OCI-LY3 (cell line): Measurements from ENCODE around the gene TAS2R50.

Experiments used
- H2AFZ ChIP-seq: fragments of 200-600, 300-600 bp; shearing (Covaris generic); 2 replicates; pipeline ENCODE4 v1.6.0; 2014; ENCODE audit warnings: antibody characterized with exemption, low read depth, low read length
- H3K27ac ChIP-seq: fragments of 200-600, 300-600 bp; sonication (generic); 2 replicates; pipeline ENCODE4 v1.5.1; 2014; ENCODE audit warnings: mild to moderate bottlenecking, low read length, moderate library complexity, mixed read lengths
- H3K27me3 ChIP-seq: fragments of 200-600, 300-600 bp; sonication (generic); 2 replicates; pipeline ENCODE4 v1.6.1; 2014; ENCODE audit warnings: low read depth, low read length, mixed read lengths
- H3K36me3 ChIP-seq: fragments of 200-600, 300-600 bp; sonication (generic); replicated peaks from 2 replicates; pipeline ENCODE3; 2014; ENCODE audit warnings: low read depth, low read length, mixed read lengths
- H3K4me1 ChIP-seq: fragments of 300-600, 200-600 bp; sonication (generic); 2 replicates; pipeline ENCODE4 v1.6.1; 2014; ENCODE audit warnings: low read length, mixed read lengths
- H3K4me2 ChIP-seq: fragments of 200-600, 300-600 bp; sonication (generic); 2 replicates; pipeline ENCODE4 v1.6.1; 2014; ENCODE audit warnings: low read length, mixed read lengths
- H3K4me3 ChIP-seq: fragments of 300-600, 200-600 bp; sonication (generic); 2 replicates; pipeline ENCODE4 v1.5.1; 2014; ENCODE audit warnings: antibody characterized with exemption, mild to moderate bottlenecking, low read length, moderate library complexity
- H3K79me2 ChIP-seq: fragments of 300-600, 200-600 bp; shearing (Covaris generic); 2 replicates; pipeline ENCODE4 v1.6.1; 2014; ENCODE audit warnings: mild to moderate bottlenecking, low read length, mixed read lengths
- H3K9ac ChIP-seq: fragments of 300-600, 200-600 bp; shearing (Covaris generic); 2 replicates; pipeline ENCODE4 v1.6.0; 2014; ENCODE audit warnings: mild to moderate bottlenecking, low read length, moderate library complexity
- H3K9me3 ChIP-seq: fragments of 200-600, 300-600 bp; shearing (Covaris generic); 2 replicates; pipeline ENCODE4 v1.6.1; 2014; ENCODE audit warnings: low read length, mixed read lengths; ENCODE audit not compliant: insufficient read depth
- H4K20me1 ChIP-seq: fragments of 200-600, 300-600 bp; sonication (generic); 2 replicates; pipeline ENCODE4 v1.6.1; 2016; ENCODE audit warnings: low read length, mixed read lengths; ENCODE audit not compliant: insufficient read depth
- CTCF ChIP-seq: fragments of 200-600, 300-600 bp; sonication (generic); IDR thresholded peaks from 2 replicates; pipeline ENCODE4 v1.5.1; 2014; ENCODE audit warnings: antibody characterized with exemption, low read length, low read depth
- EZH2phosphoT487 ChIP-seq: fragments of 200-600 bp; shearing (Covaris generic); IDR thresholded peaks from 2 replicates; pipeline ENCODE4 v1.6.1; 2018; ENCODE audit warnings: antibody characterized with exemption, mixed run types, low read depth

TAS2R50 gene

GRCh38 chr12:10966314-10966713, 20.4 kb downstream of the TAS2R50 start:
- H3K9me3 ChIP-seq, result no peaks in the 10 kb centered on the region
- H3K79me2 ChIP-seq, result no peaks in the 10 kb centered on the region
- H3K27me3 ChIP-seq, result no peaks in the 10 kb centered on the region
- no peak overlapping the region for H3K4me2 ChIP-seq
- no peaks in the 10 kb centered on the region for H4K20me1 ChIP-seq
- H2AFZ ChIP-seq, result no peak overlapping the region
- H3K36me3 ChIP-seq, result no peaks in the 10 kb centered on the region
- TF ChIP-seq CTCF (no peak), EZH2phosphoT487 (no peak)
- no peak overlapping the region for H3K27ac ChIP-seq
- H3K4me3 ChIP-seq, result no peak overlapping the region
- peaks cover 8% of the 10 kb centered on the region for H3K4me1 ChIP-seq
- H3K9ac ChIP-seq, result no peak overlapping the region

GRCh38 chr12:10965476-10965875, 21.2 kb downstream of the TAS2R50 start:
- no peaks in the 10 kb centered on the region for H4K20me1 ChIP-seq
- H3K27me3 ChIP-seq, result no peaks in the 10 kb centered on the region
- no peaks in the 10 kb centered on the region for H3K36me3 ChIP-seq
- H2AFZ ChIP-seq, result no peak overlapping the region
- no peak overlapping the region for H3K27ac ChIP-seq
- peaks cover 8% of the 10 kb centered on the region for H3K4me1 ChIP-seq
- H3K79me2 ChIP-seq, result no peaks in the 10 kb centered on the region
- no peaks in the 10 kb centered on the region for H3K9me3 ChIP-seq
- peak overlapping the region; percentile 25; the same call in 1 of the 2 replicates for H3K4me2 ChIP-seq
- no peak overlapping the region for H3K9ac ChIP-seq
- no peak overlapping the region for H3K4me3 ChIP-seq
- TF ChIP-seq CTCF (no peak), EZH2phosphoT487 (no peak)

- Histone ChIP-seq H3K4me1 (peaks cover 10% of the 10 kb centered on the region), H4K20me1 (peaks cover 7% of the 10 kb centered on the region; the same call in 1 of the 2 replicates), H3K27me3 (no peaks in the 10 kb centered on the region), H3K79me2 (0 out of 2 replicates have a peak, but pooled peaks cover 8% of the 10 kb centered on the region), H3K9ac (no peak overlapping the region), H3K27ac (no peak overlapping the region), H3K9me3 (no peaks in the 10 kb centered on the region), H3K4me2 (no peak overlapping the region), H3K36me3 (no peaks in the 10 kb centered on the region), H2AFZ (no peak overlapping the region), H3K4me3 (no peak overlapping the region)
- TF ChIP-seq EZH2phosphoT487 (no peak), CTCF (no peak)
Measured at GRCh38 chr12:10960211-10960610, 26.5 kb downstream of the TAS2R50 start.

GRCh38 chr12:10959804-10960203, 26.9 kb downstream of the TAS2R50 start:
- Histone ChIP-seq H3K4me1 (peaks cover 8% of the 10 kb centered on the region), H3K36me3 (no peaks in the 10 kb centered on the region), H4K20me1 (peaks cover 7% of the 10 kb centered on the region; the same call in 1 of the 2 replicates), H3K4me3 (no peak overlapping the region), H3K9me3 (no peaks in the 10 kb centered on the region), H2AFZ (no peak overlapping the region), H3K27ac (no peak overlapping the region), H3K79me2 (0 out of 2 replicates have a peak, but pooled peaks cover 8% of the 10 kb centered on the region), H3K9ac (no peak overlapping the region), H3K4me2 (no peak overlapping the region), H3K27me3 (no peaks in the 10 kb centered on the region)
- TF ChIP-seq CTCF (peak; percentile 23), EZH2phosphoT487 (no peak)
